Muscle of back (tissue), 11 donors: ENCODE results near the gene PRSS38. TPM values are rescaled to one million over a fixed set of nuclear protein-coding genes. Genes with fewer than 3 reads are reported as not detected.

Experiments used
- DNase-seq, 3 donors: peaks; one replicate each; pipeline versions ENCODE4 v3.0.0 to v3.0.0-alpha.2; 2013
- polyA plus RNA-seq, 10 donors: library from polyadenylated mRNA; unstranded; fragments of 120-200 nt; gene quantifications; one replicate each; pipeline ENCODE4 v1.2.1, GENCODE V29; 2013; ENCODE audit not compliant: insufficient read length in 10 of 10

Gene PRSS38
- polyA plus RNA-seq, 10 donors = not detected

- no peak for DNase-seq
These were observed 79.5 kb downstream of the PRSS38 start for GRCh38 chr1:227894831-227895451.

Other genes starting within 250 kb of the PRSS38 start
- 10 to 100 TPM; 11.8 to 19.9 (median 16.4) TPM for gene JMJD4, start 80.4 kb upstream of the PRSS38 start, polyA plus RNA-seq
- 10 to 100 TPM; 23.9 to 32.1 (median 30.4) TPM for gene SNAP47, start 80.2 kb upstream of the PRSS38 start, polyA plus RNA-seq
- 1 to 10 TPM; 4.1 to 9.4 (median 7.2) TPM for gene WNT9A, start 132.3 kb downstream of the PRSS38 start, polyA plus RNA-seq
- under 1 TPM in 2 of 10 donors, not detected in 8; 0.55 to 0.95 TPM for gene WNT3A, start 191.3 kb downstream of the PRSS38 start, polyA plus RNA-seq